ENCODE measurements around the gene EFCAB6. TPM values are rescaled to one million over a fixed set of nuclear protein-coding genes. Genes with fewer than 3 reads are reported as not detected.

EFCAB6 gene
- total RNA-seq, 1 experiment from 2014 or later = 2.5 TPM

DNA sequence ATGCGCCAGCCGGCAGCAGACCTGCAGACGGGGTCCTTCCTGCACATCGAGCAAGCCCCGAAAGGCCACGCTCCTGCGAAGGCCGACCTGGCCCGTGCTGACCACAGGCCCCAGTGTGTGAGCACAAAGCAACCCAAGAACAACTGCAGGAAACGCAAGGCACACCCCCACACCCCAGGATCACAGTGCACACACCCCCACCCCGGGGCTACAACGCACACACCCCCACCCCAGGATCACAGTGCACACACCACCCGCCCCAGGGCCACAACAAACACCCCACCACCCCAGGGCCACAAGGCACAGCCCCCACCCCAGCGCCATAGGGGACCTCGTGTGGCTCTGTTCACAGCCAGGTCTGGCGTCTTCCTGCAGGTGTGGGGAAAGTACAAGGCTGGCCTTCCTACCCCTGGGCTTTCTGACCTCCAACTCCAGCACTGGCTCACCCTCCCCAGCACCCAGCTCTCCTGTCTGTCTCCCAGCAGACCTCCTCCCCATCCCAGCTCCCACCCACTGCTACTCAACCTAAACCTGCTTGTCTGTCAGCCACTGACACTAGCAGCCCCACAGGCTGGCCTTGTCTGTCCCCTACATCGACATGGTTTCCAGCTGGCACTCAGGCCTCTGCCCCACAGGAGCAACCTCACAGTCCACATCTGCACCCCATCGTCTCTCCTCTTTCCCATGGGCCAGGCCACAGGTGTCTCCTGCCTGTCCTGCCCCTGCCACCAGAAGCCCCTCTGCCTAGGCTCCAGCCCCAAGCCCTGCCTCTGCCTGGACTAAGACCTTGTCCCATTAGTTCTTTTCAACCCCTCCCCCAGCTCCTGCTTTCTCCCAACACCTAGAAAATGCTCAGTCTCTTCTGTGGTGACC lies 20.5 kb upstream of the EFCAB6 start:
- H3K4me1 ChIP-seq (replicated peaks; ENCODE audit: insufficient read depth) = no peaks in the 10 kb centered on the region
- H2AFZ ChIP-seq = no peak overlapping the region
- no peaks in the 10 kb centered on the region for H3K36me3 ChIP-seq (ENCODE audit: low read depth)
- no peak overlapping the region for H3K4me2 ChIP-seq
- CTCF ChIA-PET = no interaction called here
- 0 out of 2 replicates have a peak, but pooled peaks cover 8% of the 10 kb centered on the region for H3K27me3 ChIP-seq (ENCODE audit: insufficient read depth, low read depth)
- no peak for DNase-seq
- H4K20me1 ChIP-seq (ENCODE audit: insufficient read depth) = peaks cover 6% of the 10 kb centered on the region
- no peaks in the 10 kb centered on the region for H3F3A ChIP-seq (ENCODE audit: insufficient read depth, low read depth)
- TF ChIP-seq EZH2 (IDR thresholded peaks at IDR 0.05; ENCODE audit: low read depth) = no peak
- no TSS peak for BruUV-seq (replicated peaks)
- intact Hi-C loops (cut with micrococcal nuclease; ENCODE audit: unreplicated experiment) = no loop called here
- no peak overlapping the region for H3K27ac ChIP-seq
- H3K9me3 ChIP-seq (ENCODE audit: insufficient read depth, low read depth) = no peaks in the 10 kb centered on the region
- no peak overlapping the region for H3K4me3 ChIP-seq
- H3K9me2 ChIP-seq (ENCODE audit: insufficient read depth) = no peaks in the 10 kb centered on the region
- POLR2A ChIA-PET (ENCODE audit: unreplicated experiment) = no interaction called here
- H3K79me2 ChIP-seq (ENCODE audit: low read depth) = no peaks in the 10 kb centered on the region

DNA sequence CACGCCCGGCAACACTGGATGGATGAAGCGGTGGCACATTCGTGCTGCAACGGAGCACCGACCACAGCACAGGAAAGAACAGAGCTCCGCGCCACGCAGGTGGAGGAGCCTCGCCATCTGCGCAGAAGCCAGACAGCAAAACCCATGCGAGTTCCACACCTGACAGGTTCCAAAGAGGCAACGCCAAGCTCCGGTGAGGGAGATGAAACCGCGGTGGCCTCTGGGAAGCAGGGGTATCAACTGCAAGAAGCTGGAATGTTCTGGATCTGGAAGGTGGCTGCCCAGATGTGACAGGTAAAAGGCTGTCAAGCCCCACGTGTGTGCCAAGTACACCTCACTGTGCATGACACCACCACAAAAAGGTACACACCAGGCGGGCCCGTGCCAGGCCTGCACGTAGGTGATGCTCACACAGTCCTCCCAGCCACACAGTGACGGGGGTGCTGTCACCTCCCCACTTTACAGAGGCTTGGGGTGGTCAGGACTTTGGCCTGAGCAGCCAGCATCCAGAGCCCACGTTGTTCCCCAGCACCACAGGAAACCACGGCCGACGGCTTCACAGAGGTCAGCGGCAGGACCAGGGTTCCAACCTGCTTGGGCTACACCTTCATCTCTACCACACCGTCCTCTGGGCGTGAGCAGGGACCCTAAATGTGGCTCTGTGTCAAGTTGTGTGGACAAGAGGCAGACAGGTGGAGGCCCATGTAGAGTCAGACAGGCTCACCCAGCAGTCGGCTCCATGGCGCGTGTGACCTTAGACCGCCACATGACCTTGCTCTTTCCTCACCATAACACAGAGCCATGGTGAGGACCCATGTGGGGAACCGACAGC lies 19.7 kb upstream of the EFCAB6 start:
- Histone ChIP-seq H3K4me2 (no peak overlapping the region), H3K9me2 (ENCODE audit: insufficient read depth) (no peaks in the 10 kb centered on the region), H3K4me3 (no peak overlapping the region), H3F3A (ENCODE audit: insufficient read depth, low read depth) (no peaks in the 10 kb centered on the region), H3K4me1 (replicated peaks; ENCODE audit: insufficient read depth) (no peaks in the 10 kb centered on the region), H4K20me1 (ENCODE audit: insufficient read depth) (peaks cover 6% of the 10 kb centered on the region), H3K9me3 (ENCODE audit: insufficient read depth, low read depth) (no peaks in the 10 kb centered on the region), H3K36me3 (ENCODE audit: low read depth) (no peaks in the 10 kb centered on the region), H3K27me3 (ENCODE audit: insufficient read depth, low read depth) (0 out of 2 replicates have a peak, but pooled peaks cover 5% of the 10 kb centered on the region), H3K27ac (no peak overlapping the region), H3K79me2 (ENCODE audit: low read depth) (no peaks in the 10 kb centered on the region), H2AFZ (no peak overlapping the region)
- intact Hi-C loops (cut with micrococcal nuclease; ENCODE audit: unreplicated experiment) = no loop called here
- no peak for DNase-seq
- TF ChIP-seq, protein P1, sequence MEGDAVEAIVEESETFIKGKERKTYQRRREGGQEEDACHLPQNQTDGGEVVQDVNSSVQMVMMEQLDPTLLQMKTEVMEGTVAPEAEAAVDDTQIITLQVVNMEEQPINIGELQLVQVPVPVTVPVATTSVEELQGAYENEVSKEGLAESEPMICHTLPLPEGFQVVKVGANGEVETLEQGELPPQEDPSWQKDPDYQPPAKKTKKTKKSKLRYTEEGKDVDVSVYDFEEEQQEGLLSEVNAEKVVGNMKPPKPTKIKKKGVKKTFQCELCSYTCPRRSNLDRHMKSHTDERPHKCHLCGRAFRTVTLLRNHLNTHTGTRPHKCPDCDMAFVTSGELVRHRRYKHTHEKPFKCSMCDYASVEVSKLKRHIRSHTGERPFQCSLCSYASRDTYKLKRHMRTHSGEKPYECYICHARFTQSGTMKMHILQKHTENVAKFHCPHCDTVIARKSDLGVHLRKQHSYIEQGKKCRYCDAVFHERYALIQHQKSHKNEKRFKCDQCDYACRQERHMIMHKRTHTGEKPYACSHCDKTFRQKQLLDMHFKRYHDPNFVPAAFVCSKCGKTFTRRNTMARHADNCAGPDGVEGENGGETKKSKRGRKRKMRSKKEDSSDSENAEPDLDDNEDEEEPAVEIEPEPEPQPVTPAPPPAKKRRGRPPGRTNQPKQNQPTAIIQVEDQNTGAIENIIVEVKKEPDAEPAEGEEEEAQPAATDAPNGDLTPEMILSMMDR (conservative IDR thresholded peaks at IDR 0.05) = no peak
- TF ChIP-seq EZH2 (IDR thresholded peaks at IDR 0.05; ENCODE audit: low read depth) = no peak
- CTCF ChIA-PET = no interaction called here
- BruUV-seq (replicated peaks) = no TSS peak
- POLR2A ChIA-PET (ENCODE audit: unreplicated experiment) = no interaction called here

DNA sequence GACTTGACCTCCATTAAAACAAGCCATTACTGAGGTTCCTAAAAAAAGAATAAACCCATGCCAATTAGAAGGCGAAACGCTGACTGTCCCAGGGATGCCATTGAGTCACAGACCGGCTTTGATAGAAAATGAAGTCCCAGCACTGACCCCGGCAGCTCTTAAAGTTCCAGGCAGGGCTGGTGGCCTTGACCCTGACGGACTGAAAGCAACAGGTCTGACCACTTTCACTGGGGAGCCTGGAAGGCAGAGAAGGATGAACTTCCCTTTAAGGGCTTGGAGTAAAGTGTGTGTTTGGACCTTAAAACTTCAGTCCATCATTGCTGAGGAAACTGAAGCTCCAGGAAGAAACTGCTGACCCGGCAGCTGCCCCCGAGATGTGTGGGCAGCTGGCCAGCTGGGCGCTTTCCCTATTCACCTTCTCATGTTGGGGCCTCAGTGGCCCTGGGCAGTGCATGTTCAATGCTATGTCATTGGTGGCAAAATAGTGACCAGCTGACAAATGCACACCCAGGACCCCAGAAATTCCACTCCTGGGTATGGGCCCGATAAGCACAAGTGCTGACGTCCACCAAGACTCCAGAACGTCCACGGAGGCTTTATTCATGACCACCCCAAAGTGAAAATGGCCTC lies 18.9 kb upstream of the EFCAB6 start:
- no peak for TF ChIP-seq EZH2 (IDR thresholded peaks at IDR 0.05; ENCODE audit: low read depth)
- TF ChIP-seq, protein P1 (conservative IDR thresholded peaks at IDR 0.05) = no peak
- intact Hi-C loops (cut with micrococcal nuclease; ENCODE audit: unreplicated experiment) = no loop called here
- Histone ChIP-seq H3K9me3 (ENCODE audit: insufficient read depth, low read depth) (no peaks in the 10 kb centered on the region), H3K79me2 (ENCODE audit: low read depth) (no peaks in the 10 kb centered on the region), H2AFZ (no peak overlapping the region), H3K27me3 (ENCODE audit: insufficient read depth, low read depth) (0 out of 2 replicates have a peak, but pooled peaks cover 9% of the 10 kb centered on the region), H4K20me1 (ENCODE audit: insufficient read depth) (peaks cover 6% of the 10 kb centered on the region), H3K4me3 (no peak overlapping the region), H3K4me1 (replicated peaks; ENCODE audit: insufficient read depth) (no peaks in the 10 kb centered on the region), H3K27ac (no peak overlapping the region), H3K4me2 (no peak overlapping the region), H3F3A (ENCODE audit: insufficient read depth, low read depth) (no peaks in the 10 kb centered on the region), H3K36me3 (ENCODE audit: low read depth) (no peaks in the 10 kb centered on the region), H3K9me2 (ENCODE audit: insufficient read depth) (no peaks in the 10 kb centered on the region)
- POLR2A ChIA-PET (ENCODE audit: unreplicated experiment) = no interaction called here
- CTCF ChIA-PET = no interaction called here
- no TSS peak for BruUV-seq (replicated peaks)
- no peak for DNase-seq

All from PC-9 (cell line).